ENCODE measurements around the gene CHD5.

The CHD5 gene

GRCh38 chr1:6134741-6135510 is 45.2 kb downstream of the CHD5 start:
- in situ Hi-C loops (cut with HindIII; ENCODE audit: low sequenced_read_pairs) = loop anchor here (5.0 kb wide), 2 partner anchors 62 to 78 kb away; partner anchors contain the start of gene RPL22

GRCh38 chr1:6134206-6134605 is 45.9 kb downstream of the CHD5 start:
- in situ Hi-C loops (cut with HindIII; ENCODE audit: low sequenced_read_pairs) = loop anchor here (5.0 kb wide), 2 partner anchors 63 to 77 kb away; partner anchors contain the start of gene RPL22

- in situ Hi-C loops (cut with HindIII; ENCODE audit: low sequenced_read_pairs) = loop anchor here (5.0 kb wide), 2 partner anchors 64 to 76 kb away; partner anchors contain the start of gene RPL22
Measured at GRCh38 chr1:6133146-6133895, 46.8 kb downstream of the CHD5 start.

- in situ Hi-C loops (cut with HindIII; ENCODE audit: low sequenced_read_pairs) = loop anchor here (5.0 kb wide), 2 partner anchors 66 to 74 kb away; partner anchors contain the start of gene RPL22
Measured at GRCh38 chr1:6131561-6131960, 48.6 kb downstream of the CHD5 start.

- in situ Hi-C loops (cut with HindIII; ENCODE audit: low sequenced_read_pairs) = loop anchor here (5.0 kb wide), 2 partner anchors 67 to 73 kb away; partner anchors contain the start of gene RPL22
Measured at GRCh38 chr1:6130596-6130995, 49.5 kb downstream of the CHD5 start.

GRCh38 chr1:6130036-6130435 is 50.1 kb downstream of the CHD5 start:
- in situ Hi-C loops (cut with HindIII; ENCODE audit: low sequenced_read_pairs) = loop anchor here (5.0 kb wide), 2 partner anchors 67 to 73 kb away; partner anchors contain the start of gene RPL22

- in situ Hi-C loops (cut with HindIII; ENCODE audit: low sequenced_read_pairs) = no loop called here
Measured at GRCh38 chr1:6129313-6129712, 50.8 kb downstream of the CHD5 start.

GRCh38 chr1:6128276-6129081 is 51.6 kb downstream of the CHD5 start:
- in situ Hi-C loops (cut with HindIII; ENCODE audit: low sequenced_read_pairs) = no loop called here

- in situ Hi-C loops (cut with HindIII; ENCODE audit: low sequenced_read_pairs) = no loop called here
Measured at GRCh38 chr1:6127587-6128163, 52.4 kb downstream of the CHD5 start.

- in situ Hi-C loops (cut with HindIII; ENCODE audit: low sequenced_read_pairs) = no loop called here
Measured at GRCh38 chr1:6126521-6127067, 53.5 kb downstream of the CHD5 start.

- in situ Hi-C loops (cut with HindIII; ENCODE audit: low sequenced_read_pairs) = no loop called here
Measured at GRCh38 chr1:6126028-6126427, 54.1 kb downstream of the CHD5 start.

- in situ Hi-C loops (cut with HindIII; ENCODE audit: low sequenced_read_pairs) = no loop called here
Measured at GRCh38 chr1:6125366-6125765, 54.8 kb downstream of the CHD5 start.

- in situ Hi-C loops (cut with HindIII; ENCODE audit: low sequenced_read_pairs) = no loop called here
Measured at GRCh38 chr1:6124746-6125365, 55.3 kb downstream of the CHD5 start.

GRCh38 chr1:6124341-6124740 is 55.8 kb downstream of the CHD5 start:
- in situ Hi-C loops (cut with HindIII; ENCODE audit: low sequenced_read_pairs) = no loop called here

- in situ Hi-C loops (cut with HindIII; ENCODE audit: low sequenced_read_pairs) = no loop called here
Measured at GRCh38 chr1:6123816-6124215, 56.3 kb downstream of the CHD5 start.

GRCh38 chr1:6123083-6123482 is 57.0 kb downstream of the CHD5 start:
- in situ Hi-C loops (cut with HindIII; ENCODE audit: low sequenced_read_pairs) = no loop called here

GRCh38 chr1:6121651-6122370 is 58.3 kb downstream of the CHD5 start:
- in situ Hi-C loops (cut with HindIII; ENCODE audit: low sequenced_read_pairs) = no loop called here

- in situ Hi-C loops (cut with HindIII; ENCODE audit: low sequenced_read_pairs) = no loop called here
Measured at GRCh38 chr1:6121021-6121421, 59.1 kb downstream of the CHD5 start.

GRCh38 chr1:6118415-6118814 is 61.7 kb downstream of the CHD5 start:
- in situ Hi-C loops (cut with HindIII; ENCODE audit: low sequenced_read_pairs) = no loop called here
